GM23338 (cell line): ENCODE data around the gene BAAT. TPM values are rescaled to one million over a fixed set of nuclear protein-coding genes. Genes with fewer than 3 reads are reported as not detected.

Experiments
- ATAC-seq: fragments of 200-7000 bp; cut with Tn5 transposase; 3 replicates; pipeline ENCODE4 v1.9.1; 2020
- DNase-seq: peaks from one replicate; pipeline ENCODE4 v3.0.0-alpha.2; 2015; ENCODE audit warnings: low spot score
- H2AFZ ChIP-seq: fragments of 200-600 bp; sonication (generic); 2 replicates; pipeline ENCODE4 v1.8.0; 2016; ENCODE audit warnings: antibody characterized with exemption, mild to moderate bottlenecking, moderate library complexity
- H3F3A ChIP-seq: fragments of 200-600 bp; sonication (generic); replicated peaks from 2 replicates; pipeline ENCODE4 v1.8.0; 2017; ENCODE audit warnings: antibody characterized with exemption, mixed run types, low read depth
- H3K27ac ChIP-seq: fragments of 200-600 bp; sonication (generic); 2 replicates; pipeline ENCODE4 v1.6.1; 2016; ENCODE audit warnings: low read depth
- H3K27me3 ChIP-seq: fragments of 200-600 bp; sonication (generic); 2 replicates; pipeline ENCODE4 v1.8.0; 2016; ENCODE audit warnings: mild to moderate bottlenecking, mixed run types, moderate library complexity; ENCODE audit not compliant: insufficient read depth
- H3K36me3 ChIP-seq: fragments of 200-600 bp; sonication (generic); 2 replicates; pipeline ENCODE4 v1.8.0; 2016; ENCODE audit warnings: mild to moderate bottlenecking; ENCODE audit not compliant: insufficient read depth
- H3K4me1 ChIP-seq: fragments of 200-600 bp; sonication (generic); 2 replicates; pipeline ENCODE4 v1.8.0; 2016; ENCODE audit warnings: mild to moderate bottlenecking, moderate library complexity; ENCODE audit not compliant: insufficient read depth
- H3K4me2 ChIP-seq: fragments of 200-600 bp; sonication (generic); 2 replicates; pipeline ENCODE4 v1.7.1; 2017; ENCODE audit warnings: mixed run types
- H3K4me3 ChIP-seq: fragments of 200-600 bp; sonication (generic); 2 replicates; pipeline ENCODE4 v1.6.1; 2016; ENCODE audit warnings: mixed run types
- H3K79me2 ChIP-seq: fragments of 200-600 bp; sonication (generic); replicated peaks from 2 replicates; pipeline ENCODE4 v1.8.0; 2017; ENCODE audit warnings: mild to moderate bottlenecking; ENCODE audit not compliant: insufficient read depth
- H3K9me2 ChIP-seq: fragments of 200-600 bp; sonication (generic); 2 replicates; pipeline ENCODE4 v1.8.0; 2017; ENCODE audit not compliant: insufficient read depth
- H4K20me1 ChIP-seq: fragments of 200-600 bp; sonication (generic); replicated peaks from 2 replicates; pipeline ENCODE4 v1.8.0; 2017; ENCODE audit warnings: mild to moderate bottlenecking; ENCODE audit not compliant: insufficient read depth
- H3K27ac Mint-ChIP-seq: 2 replicates; pipeline ENCODE4 v1.8.0; 2020; ENCODE audit warnings: inconsistent platforms, mild to moderate bottlenecking, moderate library complexity, mixed read lengths
- H3K27me3 Mint-ChIP-seq: 3 replicates; pipeline ENCODE4 v1.8.0; 2022; ENCODE audit warnings: low read depth, mild to moderate bottlenecking, moderate library complexity, mixed read lengths, inconsistent platforms; ENCODE audit not compliant: insufficient read depth, poor library complexity
- H3K36me3 Mint-ChIP-seq: 3 replicates; pipeline ENCODE4 v1.8.0; 2021; ENCODE audit warnings: low read depth, mild to moderate bottlenecking, inconsistent platforms, moderate library complexity, mixed read lengths
- H3K4me1 Mint-ChIP-seq: 3 replicates; pipeline ENCODE4 v1.8.0; 2020; ENCODE audit warnings: mild to moderate bottlenecking, inconsistent platforms, mixed read lengths
- H3K4me3 Mint-ChIP-seq: 3 replicates; pipeline ENCODE4 v1.8.0; 2021; ENCODE audit warnings: moderate library complexity, mild to moderate bottlenecking, inconsistent platforms, mixed read lengths
- H3K9me3 Mint-ChIP-seq: 3 replicates; pipeline ENCODE4 v1.8.0; 2020; ENCODE audit warnings: moderate library complexity, mild to moderate bottlenecking, inconsistent platforms, mixed read lengths
- CREB1 ChIP-seq: fragments of 250-450 bp; sonication (Bioruptor Pico); IDR thresholded peaks from 2 replicates; pipeline ENCODE4 v1.5.0; 2020; ENCODE audit warnings: low read depth, mild to moderate bottlenecking, moderate library complexity
- CTCF ChIP-seq, 2 experiments: fragments of 200-600 bp in 1 of 2; sonication (generic) in 1 of 2; conservative IDR thresholded peaks; 2 replicates each; pipeline versions ENCODE4 v1.5.1 to v1.6.1; 2016 to 2017; ENCODE audit warnings: antibody characterized with exemption in 2 of 2, low read depth in 2 of 2, mild to moderate bottlenecking in 2 of 2, moderate library complexity in 1 of 2
- ETS1 ChIP-seq: IDR thresholded peaks from 2 replicates; pipeline ENCODE4 v1.6.1; 2016; ENCODE audit warnings: antibody characterized with exemption
- JUNB ChIP-seq: IDR thresholded peaks from one replicate; pipeline ENCODE4 v1.6.1; 2016; ENCODE audit warnings: antibody characterized with exemption; ENCODE audit not compliant: unreplicated experiment
- NANOG ChIP-seq: IDR thresholded peaks from 2 replicates; pipeline ENCODE4 v1.6.1; 2016; ENCODE audit warnings: antibody characterized with exemption, borderline replicate concordance
- STAT1 ChIP-seq: IDR thresholded peaks from one replicate; pipeline ENCODE4 v1.6.1; 2016; ENCODE audit warnings: antibody characterized with exemption; ENCODE audit not compliant: unreplicated experiment
- ZNF114 ChIP-seq: fragments of 250-450 bp; sonication (Bioruptor Pico); IDR thresholded peaks from 2 replicates; pipeline ENCODE4 v1.5.0; 2020; ENCODE audit warnings: mild to moderate bottlenecking, moderate library complexity
- ZNF331 ChIP-seq: fragments of 250-450 bp; sonication (Bioruptor Pico); IDR thresholded peaks from 2 replicates; pipeline ENCODE4 v1.5.0; 2020; ENCODE audit warnings: low read depth, mild to moderate bottlenecking, moderate library complexity
- ZNF462 ChIP-seq: fragments of 250-450 bp; sonication (Bioruptor Pico); IDR thresholded peaks from 2 replicates; pipeline ENCODE4 v1.5.0; 2020; ENCODE audit warnings: mild to moderate bottlenecking, moderate library complexity
- polyA plus RNA-seq: library from polyadenylated mRNA; unstranded; fragments of >200 nt; fragmentation: Nextera tagmentation; extraction: Ambion mirVana; gene quantifications from 2 replicates; pipeline ENCODE4 v1.2.1, GENCODE V29; 2016
- total RNA-seq: library from RNA; depleted of rRNA; stranded (reverse); fragments of >200 nt; shearing (Covaris generic); gene quantifications from 2 replicates; pipeline ENCODE4 v1.2.3, GENCODE V29; 2014

BAAT gene
- total and polyA plus RNA-seq, 2 experiments from 2014 or later, result 0.08 to 0.14 TPM

- peak overlapping the region; percentile 100 for H3K4me3 Mint-ChIP-seq
- Histone ChIP-seq H3K4me1 (peaks cover 12% of the 10 kb centered on the region; the same call in 1 of the 2 replicates), H2AFZ (peak overlapping the region; percentile 83), H3K9me2 (no peaks in the 10 kb centered on the region), H3K4me2 (peak overlapping the region; percentile 91), H4K20me1 (peaks cover 7% of the 10 kb centered on the region), H3K36me3 (peaks cover 25% of the 10 kb centered on the region; the same call in 1 of the 2 replicates), H3K4me3 (peak overlapping the region; percentile 78), H3K27ac (no peak overlapping the region), H3K27me3 (no peaks in the 10 kb centered on the region), H3K79me2 (peaks cover 58% of the 10 kb centered on the region), H3F3A (no peaks in the 10 kb centered on the region)
- H3K4me1 Mint-ChIP-seq, result peaks cover 5% of the 10 kb centered on the region
- TF ChIP-seq NANOG, result no peak
- TF ChIP-seq JUNB, result no peak
- no peak for TF ChIP-seq ZNF331 (CRISPR knock-in tag)
- no peak for TF ChIP-seq CTCF (conservative IDR thresholded peaks at IDR 0.05; ENCODE audit: low read depth in 2 of 2)
- no peak for TF ChIP-seq STAT1
- no peak for TF ChIP-seq CREB1 (CRISPR knock-in tag)
- H3K9me3 Mint-ChIP-seq, result peaks cover 7% of the 10 kb centered on the region
- H3K36me3 Mint-ChIP-seq, result peaks cover 74% of the 10 kb centered on the region
- DNase-seq (no peak), ATAC-seq (peak; percentile 52; the same call in 2 of the 3 replicates)
- peaks cover 4% of the 10 kb centered on the region for H3K27me3 Mint-ChIP-seq
- peak overlapping the region; percentile 99 for H3K27ac Mint-ChIP-seq
These were observed 14.3 kb upstream of the BAAT start for GRCh38 chr9:101398930-101399642.

GRCh38 chr9:101398068-101398929, 13.5 kb upstream of the BAAT start, which contains the start of the genes MRPL50 and ZNF189:
Gene MRPL50, minus strand, starts transcription at chr9:101398618. Its CDS starts 26 bp downstream, at chr9:101398592.
Gene ZNF189, plus strand, starts transcription at chr9:101398851. Its CDS starts 306 bp downstream, at chr9:101399157.
- Mint-ChIP-seq H3K4me3 (peak within 1 kb of the TSS; percentile 100), H3K9me3 (peaks cover 10% of the 10 kb centered on the region), H3K4me1 (peaks cover 5% of the 10 kb centered on the region), H3K27ac (peak within 1 kb of the TSS; percentile 99), H3K27me3 (peaks cover 4% of the 10 kb centered on the region), H3K36me3 (peaks cover 73% of the 10 kb centered on the region)
- DNase-seq (peak; percentile 100), ATAC-seq (peak; percentile 98)
- Histone ChIP-seq H3K36me3 (peaks cover 22% of the 10 kb centered on the region; the same call in 1 of the 2 replicates), H2AFZ (peak within 1 kb of the TSS; percentile 83), H3K27me3 (no peaks in the 10 kb centered on the region), H4K20me1 (peaks cover 13% of the 10 kb centered on the region), H3K9me2 (no peaks in the 10 kb centered on the region), H3K79me2 (peaks cover 66% of the 10 kb centered on the region), H3K27ac (peak within 1 kb of the TSS; percentile 39; the same call in 1 of the 2 replicates), H3K4me3 (peak within 1 kb of the TSS; percentile 78), H3F3A (no peaks in the 10 kb centered on the region), H3K4me2 (peak within 1 kb of the TSS; percentile 91), H3K4me1 (peaks cover 12% of the 10 kb centered on the region; the same call in 1 of the 2 replicates)
- no peak for TF ChIP-seq JUNB
- TF ChIP-seq ETS1, result peak; percentile 98
- TF ChIP-seq CREB1 (CRISPR knock-in tag), result peak; percentile 87
- no peak for TF ChIP-seq ZNF462 (CRISPR knock-in tag)
- TF ChIP-seq NANOG, result no peak
- no peak for TF ChIP-seq ZNF114 (CRISPR knock-in tag)
- TF ChIP-seq ZNF331 (CRISPR knock-in tag), result no peak
